ENCODE results near the gene CHST3.
"Not testable (repeated sequence)": the region's sequence is repeated elsewhere in the genome, so short reads cannot be mapped to it uniquely, and the experiment has no call there.

CHST3 gene

GRCh38 chr10:72013202-72013945 is 49.2 kb downstream of the CHST3 start:
- DNase-seq, result no peak

GRCh38 chr10:72014197-72014596 is 50.0 kb downstream of the CHST3 start:
- no peak for DNase-seq

GRCh38 chr10:72014785-72015480 is 50.7 kb downstream of the CHST3 start:
- DNase-seq, result no peak

GRCh38 chr10:72015841-72016240 is 51.6 kb downstream of the CHST3 start:
- no peak for DNase-seq

- no peak for DNase-seq
Observed at GRCh38 chr10:72016608-72017300, 52.6 kb downstream of the CHST3 start.

GRCh38 chr10:72019085-72019876 is 55.1 kb downstream of the CHST3 start:
- DNase-seq, result no peak

GRCh38 chr10:72020914-72021809 is 57.0 kb downstream of the CHST3 start:
- no peak for DNase-seq

GRCh38 chr10:72022228-72022627 is 58.0 kb downstream of the CHST3 start:
- no peak for DNase-seq

GRCh38 chr10:72024596-72024995 is 60.4 kb downstream of the CHST3 start:
- DNase-seq, result no peak

- DNase-seq, result no peak
Observed at GRCh38 chr10:72025400-72025799, 61.2 kb downstream of the CHST3 start.

GRCh38 chr10:72025832-72026231 is 61.6 kb downstream of the CHST3 start:
- DNase-seq, result no peak

GRCh38 chr10:72026278-72027111 is 62.3 kb downstream of the CHST3 start:
- no peak for DNase-seq

GRCh38 chr10:72027498-72027897 is 63.3 kb downstream of the CHST3 start:
- DNase-seq, result no peak

- no peak for DNase-seq
Observed at GRCh38 chr10:72029414-72029813, 65.2 kb downstream of the CHST3 start.

- DNase-seq, result no peak
Observed at GRCh38 chr10:72030762-72031543, 66.8 kb downstream of the CHST3 start.

- DNase-seq, result no peak
Observed at GRCh38 chr10:72031706-72032105, 67.5 kb downstream of the CHST3 start.

GRCh38 chr10:72032409-72033162 is 68.4 kb downstream of the CHST3 start:
- not testable (repeated sequence) for DNase-seq

- DNase-seq, result no peak
Observed at GRCh38 chr10:72034040-72034499, 69.9 kb downstream of the CHST3 start.

GRCh38 chr10:72034761-72035160 is 70.6 kb downstream of the CHST3 start:
- DNase-seq, result no peak

Measured in stimulated activated CD4-positive, alpha-beta T cell treated with anti-CD3 and anti-CD28 coated beads, Interleukin-2, amount 100 ng/mL, for 48 hours (primary cell).